ENCODE results near the gene ARHGAP15.

DNA sequence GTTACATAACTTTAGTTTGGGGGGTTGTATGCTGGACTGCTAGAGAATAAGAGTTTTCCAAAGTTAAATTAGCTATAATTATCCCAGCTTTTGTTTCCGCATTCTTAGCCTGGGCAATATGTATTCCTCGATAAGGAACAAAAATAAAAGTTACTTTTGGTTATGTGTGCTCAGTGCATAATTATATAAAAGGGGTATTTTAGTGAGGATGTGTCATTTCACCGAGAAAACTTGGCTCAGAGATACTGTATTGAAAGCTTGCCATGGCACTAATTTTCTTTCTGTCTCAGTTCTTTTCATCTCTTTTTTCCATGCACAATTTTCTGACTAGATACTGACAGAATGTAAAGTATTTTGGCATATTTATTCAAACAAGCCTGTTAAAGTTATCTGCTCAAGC lies 28.2 kb downstream of the ARHGAP15 start:
- TF ChIP-seq CTCF (conservative IDR thresholded peaks at IDR 0.05), result no peak
- no peak for TF ChIP-seq EZH2 (IDR thresholded peaks at IDR 0.05; ENCODE audit: low read depth)
